GM19463 (cell line): ENCODE measurements around the gene TEX29.

Experiments
- ATAC-seq: cut with Tn5 transposase; IDR thresholded peaks from one replicate; pipeline ENCODE4 v1.9.1; 2021; ENCODE audit warnings: mild to moderate bottlenecking, moderate library complexity; ENCODE audit not compliant: unreplicated experiment

Gene TEX29

DNA sequence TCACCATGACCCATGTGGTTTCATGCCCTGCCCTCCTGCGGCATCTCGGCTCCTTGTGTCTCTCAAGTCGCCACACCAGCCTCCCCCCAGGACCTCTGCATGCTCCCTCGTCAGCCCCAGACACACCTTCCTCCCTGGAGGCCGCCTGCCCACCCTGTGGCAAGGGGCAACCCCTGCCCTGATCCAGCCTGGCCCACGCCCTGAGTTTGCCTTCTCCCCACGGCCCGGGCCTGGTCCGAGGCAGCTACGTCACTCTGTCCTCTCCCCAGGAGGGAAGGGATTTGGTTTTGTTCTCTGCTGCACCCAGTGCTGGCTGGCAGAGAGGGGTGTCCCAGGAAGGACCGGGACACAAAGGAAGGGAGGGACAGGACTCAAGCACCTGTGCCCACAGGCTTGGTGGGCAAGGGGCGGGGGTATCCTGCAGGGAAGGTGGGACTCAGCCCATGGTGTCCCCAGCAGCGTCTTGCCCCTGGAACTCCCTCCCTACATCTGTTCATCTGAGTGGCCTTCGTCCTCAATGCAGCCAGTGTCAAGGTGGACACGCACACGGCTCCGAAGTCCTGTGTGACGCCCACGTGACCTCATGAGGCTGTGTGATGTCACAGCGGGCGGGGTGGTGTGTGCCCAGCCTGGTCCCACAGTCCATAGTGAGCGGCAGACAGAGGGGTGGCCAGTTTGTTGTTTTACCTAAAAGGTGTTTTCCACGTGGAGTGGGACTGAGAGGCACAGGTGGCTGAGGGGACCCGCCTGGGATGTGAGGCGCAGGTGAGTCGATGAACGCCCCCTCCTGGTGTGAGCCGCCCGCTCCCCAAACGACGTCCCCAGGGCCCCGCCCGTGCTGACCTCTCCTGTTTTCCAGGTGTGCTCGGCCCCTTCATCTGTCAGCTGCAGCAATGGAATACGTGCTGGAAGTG lies at the start of gene TEX29:
Gene TEX29 (plus strand): TSS at position 645 of the 914 bp plus-strand sequence. CDS start 249 bp downstream, at position 894.
- no peak for ATAC-seq

DNA sequence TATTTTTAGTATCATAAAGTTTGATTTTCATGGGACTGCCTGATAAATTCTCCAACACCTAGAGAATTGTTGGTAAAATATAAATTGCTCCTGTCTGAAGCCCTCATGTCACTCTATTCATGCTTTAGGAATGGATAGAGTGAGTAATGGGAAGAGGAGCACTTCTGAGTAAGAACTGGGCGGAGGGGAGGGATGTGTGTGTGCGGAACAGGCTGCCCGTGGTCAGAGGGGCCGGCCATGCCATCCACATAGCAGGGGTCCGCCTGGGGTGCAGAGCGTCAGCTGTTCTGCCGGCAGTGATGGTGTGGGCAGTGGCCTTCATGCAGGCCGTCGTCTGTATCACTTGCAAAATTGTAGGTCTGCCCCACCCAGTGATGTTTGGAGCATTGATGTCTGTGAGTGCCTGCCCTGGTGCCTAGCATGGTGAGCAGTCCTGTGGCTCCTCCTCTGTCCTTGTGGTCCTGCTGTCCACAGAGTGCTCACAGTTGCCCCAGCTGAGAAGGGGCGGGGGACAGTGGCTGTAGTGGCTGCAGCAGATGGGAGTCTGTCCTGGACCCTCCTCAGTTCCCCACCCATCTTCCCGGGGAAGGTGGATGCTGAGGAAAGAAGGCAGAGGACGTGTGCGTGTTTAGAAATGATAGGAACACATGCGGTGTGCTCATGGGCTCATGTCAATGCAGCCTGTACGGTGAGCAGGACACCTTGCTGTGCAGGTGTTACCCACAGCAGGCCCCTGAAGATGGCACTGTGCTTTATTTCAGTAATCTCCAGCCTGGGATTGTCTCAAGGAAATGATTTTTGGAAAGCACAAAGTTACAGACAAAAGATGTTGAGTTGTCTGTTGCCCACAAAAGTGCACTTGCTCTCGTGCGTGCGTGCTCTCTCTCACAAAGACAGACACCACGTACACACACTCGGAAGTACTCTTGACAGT lies 49.4 kb upstream of the TEX29 start:
- ATAC-seq = no peak

DNA sequence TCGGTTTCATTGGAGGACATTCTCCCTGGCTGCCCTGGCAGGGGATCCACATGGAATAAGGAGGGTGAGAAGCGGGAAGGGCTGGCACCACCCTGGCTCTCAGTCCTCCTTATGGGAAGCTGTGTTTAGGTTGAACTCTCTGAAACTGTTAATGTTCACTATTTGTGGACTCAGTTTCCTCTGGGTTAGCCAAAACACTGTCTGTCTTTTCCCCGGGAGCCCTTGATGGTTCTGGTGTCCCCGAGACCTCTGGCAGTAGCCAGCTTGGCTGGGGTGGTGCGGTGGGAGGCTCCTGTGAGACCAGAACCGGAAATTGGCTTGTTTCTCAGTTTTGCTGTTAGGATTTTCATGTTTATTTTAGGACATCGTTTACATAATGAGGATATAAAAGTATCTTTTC lies 48.3 kb upstream of the TEX29 start:
- ATAC-seq = no peak

DNA sequence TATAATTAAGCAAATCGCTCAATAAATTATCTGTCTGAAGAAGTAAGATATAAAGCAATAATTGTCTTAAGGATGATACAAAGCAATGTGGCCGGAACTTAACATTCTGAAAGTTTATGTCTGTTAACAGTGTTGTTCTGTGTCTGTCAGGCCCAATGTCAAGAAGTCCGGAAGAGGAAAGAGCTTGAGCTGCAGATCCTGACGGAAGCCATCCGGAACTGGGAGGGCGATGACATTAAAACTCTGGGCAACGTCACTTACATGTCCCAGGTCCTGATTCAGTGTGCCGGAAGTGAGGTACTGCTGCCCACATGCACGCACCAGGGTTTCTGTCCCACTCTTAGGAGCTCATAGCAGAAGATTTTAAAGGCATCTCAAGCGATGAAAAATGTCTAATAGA lies 45.1 kb upstream of the TEX29 start:
- no peak for ATAC-seq

DNA sequence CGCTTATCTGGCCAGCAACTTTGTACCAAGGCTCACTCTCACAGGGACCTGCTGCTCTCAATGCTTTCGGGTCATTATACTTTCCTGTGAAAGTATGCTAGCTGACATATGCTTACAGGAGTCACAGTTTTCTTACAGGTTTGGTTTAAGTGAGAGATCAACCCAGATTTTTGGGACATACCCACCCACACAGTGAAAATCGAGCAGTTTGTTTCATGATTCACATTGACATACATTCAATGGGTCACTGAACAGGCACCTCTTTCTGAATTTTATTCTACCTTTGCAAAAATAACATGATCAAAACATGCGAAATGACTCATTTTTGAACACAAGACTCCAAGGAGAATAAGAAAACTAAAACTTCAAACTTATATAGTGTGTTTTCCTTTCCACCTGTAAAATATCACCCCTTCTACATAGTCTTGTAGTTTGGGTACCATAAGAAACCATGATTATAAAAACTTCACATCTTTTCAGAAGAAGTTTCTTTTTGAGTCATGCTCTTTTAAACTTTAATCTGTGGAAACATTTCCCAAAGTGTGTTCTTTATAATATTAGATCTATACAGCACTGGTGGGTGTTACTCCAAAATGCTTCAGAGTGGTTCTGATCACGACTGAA lies 44.3 kb upstream of the TEX29 start:
- ATAC-seq = no peak

DNA sequence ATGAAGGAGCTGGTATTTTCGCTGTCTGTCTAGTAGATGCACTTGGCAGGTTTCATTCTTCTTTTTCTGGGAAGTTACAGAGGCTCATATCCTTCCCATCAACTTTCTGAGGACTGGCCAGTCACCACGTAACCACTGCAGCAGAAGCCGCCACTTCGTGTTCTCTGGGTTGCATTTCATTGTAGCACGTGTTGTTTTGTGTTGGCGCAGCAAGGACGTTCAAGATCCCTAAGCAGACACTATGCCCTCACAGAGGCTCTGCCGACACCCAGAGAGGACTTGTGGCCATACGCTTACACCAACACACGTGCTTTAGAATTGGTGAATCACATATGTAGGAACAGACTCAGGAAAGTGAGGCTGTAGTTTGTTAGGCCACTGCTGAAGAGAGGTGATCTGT lies 42.2 kb upstream of the TEX29 start:
- no peak for ATAC-seq

DNA sequence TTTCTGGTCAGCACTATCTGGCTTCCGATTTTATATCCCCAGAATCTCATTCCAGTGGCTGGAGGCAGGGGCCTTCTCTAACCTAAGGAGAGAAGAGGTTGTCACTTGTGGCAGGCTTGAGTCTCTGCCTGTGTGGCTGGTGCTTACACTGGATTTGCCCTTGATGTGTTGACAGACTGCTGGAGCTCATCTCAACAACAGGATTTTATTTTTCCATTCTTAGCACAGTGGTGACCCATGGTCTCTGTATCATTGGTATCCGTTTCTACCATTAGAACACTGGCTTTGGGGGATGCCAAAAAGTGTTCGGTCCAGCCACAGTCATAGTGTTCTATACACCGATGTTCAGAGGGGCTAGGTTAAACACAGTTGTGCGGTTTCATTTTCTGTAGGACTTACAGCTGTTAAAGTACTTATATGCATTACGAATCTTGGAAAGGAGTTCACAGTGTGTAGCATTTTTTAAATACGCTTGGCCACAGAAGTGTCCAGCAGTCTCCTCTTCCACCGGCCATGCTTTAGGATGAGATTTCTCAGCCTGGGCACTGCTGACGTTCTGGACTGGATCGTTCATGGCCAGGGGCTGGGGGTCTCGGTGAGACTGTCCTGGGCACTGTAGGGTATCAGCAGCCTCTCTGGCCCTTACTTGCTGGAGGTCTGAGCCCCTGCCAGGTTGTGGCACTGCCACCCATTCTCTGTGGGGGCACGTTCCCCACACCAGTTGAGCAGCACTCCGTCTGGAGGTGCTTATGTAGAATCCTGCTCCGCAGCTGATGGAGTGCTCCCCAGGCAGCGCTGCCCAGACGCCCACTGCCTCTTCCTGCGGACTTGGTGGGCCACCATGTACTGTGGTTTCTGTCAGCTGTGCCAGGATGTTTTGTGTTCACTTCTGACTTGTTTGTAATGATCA lies 41.4 kb upstream of the TEX29 start:
- no peak for ATAC-seq

DNA sequence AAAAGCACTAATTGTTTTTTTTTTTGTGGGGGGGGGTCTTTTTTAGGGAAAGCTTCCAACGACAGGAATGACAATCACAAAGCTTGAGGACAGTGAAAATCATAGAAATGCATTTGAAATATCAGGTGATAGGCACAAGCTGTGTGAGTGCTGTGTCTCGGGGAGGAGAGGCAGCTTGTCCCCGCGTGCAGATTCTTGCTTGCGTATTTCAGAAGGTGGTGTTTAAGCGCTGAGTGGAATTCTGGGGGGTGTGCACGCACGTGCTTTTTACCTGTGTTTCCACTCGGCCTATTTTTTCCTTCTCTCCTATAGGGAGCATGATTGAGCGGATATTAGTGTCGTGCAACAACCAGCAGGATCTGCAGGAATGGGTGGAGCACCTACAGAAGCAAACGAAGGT lies 40.2 kb upstream of the TEX29 start:
- ATAC-seq = no peak

DNA sequence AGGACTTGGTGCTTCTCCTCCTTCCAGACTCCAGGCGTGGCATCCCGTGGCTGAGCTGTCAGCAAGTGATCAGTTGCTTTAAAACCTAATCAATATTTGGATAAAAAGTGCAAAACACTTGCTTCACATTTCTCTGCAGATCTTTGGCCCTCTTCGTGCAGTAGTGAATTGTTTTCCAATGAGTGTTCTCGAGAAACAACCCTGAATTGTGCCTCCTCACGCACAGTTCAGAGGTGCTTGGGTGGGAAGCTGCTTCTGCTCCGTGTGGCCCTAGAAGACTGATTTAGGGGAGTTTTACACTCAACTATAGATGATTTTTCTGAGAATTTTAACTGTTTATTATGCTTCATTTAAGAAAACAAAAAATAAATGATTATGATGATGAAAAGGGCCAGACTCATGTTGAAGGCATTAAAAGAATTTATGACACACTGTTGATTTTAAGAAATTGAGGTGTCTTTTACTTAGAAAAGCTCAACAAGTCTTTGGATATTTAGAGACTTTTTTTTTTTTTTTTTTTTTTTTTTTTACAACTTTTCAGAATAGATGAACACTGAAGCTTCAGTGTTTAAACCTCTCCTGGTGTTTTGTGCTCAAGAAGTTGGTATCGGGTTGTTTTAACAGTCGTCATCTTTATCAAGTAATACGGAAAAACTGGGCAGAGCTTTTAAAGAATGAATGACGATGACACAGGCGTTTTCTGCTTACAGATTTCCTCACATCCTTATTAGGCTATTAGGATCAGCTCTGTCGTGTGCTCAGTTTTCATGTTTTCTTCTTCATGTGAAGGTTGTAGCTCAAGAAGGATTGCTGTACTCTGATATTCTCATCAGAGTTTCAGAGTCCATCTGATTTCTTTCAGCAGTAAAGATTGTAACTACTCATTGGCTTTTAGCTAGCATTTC lies 39.5 kb upstream of the TEX29 start:
- ATAC-seq = no peak

DNA sequence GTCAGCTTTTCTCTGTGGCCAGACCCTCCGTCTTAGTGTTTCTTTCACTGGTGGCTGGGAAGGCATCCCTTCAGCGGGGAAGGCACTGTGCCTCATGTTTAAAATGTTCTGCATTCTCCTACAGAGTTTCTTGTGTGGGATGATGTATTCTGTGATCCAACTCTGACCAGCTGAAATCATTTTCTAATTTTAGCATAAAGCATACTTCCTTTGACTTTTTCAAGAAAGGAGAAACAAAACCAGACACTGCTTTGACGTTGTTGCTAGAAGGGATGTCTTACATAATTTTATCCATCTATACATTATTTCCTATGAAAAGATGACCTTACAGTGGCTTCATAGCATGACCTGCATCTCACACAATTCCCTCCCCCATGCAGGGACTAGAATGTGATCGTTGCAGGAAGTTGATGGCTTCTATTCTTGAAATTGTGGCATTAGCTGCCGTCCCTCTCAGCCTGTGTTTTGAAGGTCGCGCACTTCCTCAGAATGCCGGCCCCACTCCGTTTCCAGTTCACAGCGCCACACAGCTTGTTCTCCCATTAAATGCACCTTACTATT lies 38.6 kb upstream of the TEX29 start:
- ATAC-seq = no peak

DNA sequence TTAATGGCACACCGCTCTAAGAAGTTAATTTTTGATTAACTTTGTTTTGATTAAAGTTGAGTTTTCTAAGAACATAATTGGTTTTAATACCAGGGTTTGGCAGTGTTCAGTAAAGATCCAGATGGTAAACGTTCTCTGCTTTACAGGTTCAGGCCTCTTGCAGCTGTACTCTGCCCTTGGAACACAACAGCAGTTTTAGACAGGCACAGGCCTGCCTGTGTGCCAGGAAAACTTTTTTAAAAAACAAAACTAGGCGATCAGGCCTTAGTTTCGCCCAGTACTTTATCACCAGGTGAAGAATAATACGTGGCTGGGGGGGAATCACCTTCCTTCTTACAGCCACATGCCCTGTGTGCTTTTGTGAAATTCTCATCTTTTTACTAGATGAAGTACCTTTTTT lies 38.0 kb upstream of the TEX29 start:
- ATAC-seq = no peak

DNA sequence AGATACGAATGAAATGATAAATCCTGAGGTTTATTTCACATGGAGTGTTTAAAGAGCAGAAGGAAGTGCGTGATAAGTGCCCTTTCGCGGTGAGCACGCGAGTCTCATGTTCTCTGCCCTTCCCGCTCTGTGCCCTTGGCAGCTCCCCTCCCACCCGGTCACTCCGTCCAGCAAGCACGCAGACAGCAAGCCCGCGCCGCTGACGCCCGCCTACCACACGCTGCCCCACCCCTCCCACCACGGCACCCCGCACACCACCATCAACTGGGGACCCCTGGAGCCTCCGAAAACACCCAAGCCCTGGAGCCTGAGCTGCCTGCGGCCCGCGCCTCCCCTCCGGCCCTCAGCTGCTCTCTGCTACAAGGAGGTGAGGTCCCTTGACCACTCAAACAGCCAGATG lies 37.4 kb upstream of the TEX29 start:
- no peak for ATAC-seq

DNA sequence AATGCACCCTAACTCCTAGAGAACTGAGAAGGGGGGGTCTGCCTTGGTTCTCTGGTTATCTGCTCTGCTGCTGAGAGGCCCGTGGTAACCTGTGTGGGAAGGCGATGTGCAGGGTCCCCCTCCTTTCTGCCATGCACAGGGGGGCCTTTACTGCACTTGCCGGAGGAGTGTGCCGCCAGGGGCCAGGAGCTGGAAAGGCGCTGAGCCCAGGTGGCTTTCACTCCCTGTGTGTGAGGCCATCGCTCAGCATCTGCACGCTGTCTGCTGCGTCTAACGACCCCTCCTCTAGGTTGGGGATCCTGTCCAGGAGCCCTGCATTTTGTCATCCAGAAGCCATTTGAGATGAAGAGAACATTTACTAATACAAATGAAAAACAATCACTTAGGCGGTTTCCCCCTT lies 37.0 kb upstream of the TEX29 start:
- no peak for ATAC-seq

DNA sequence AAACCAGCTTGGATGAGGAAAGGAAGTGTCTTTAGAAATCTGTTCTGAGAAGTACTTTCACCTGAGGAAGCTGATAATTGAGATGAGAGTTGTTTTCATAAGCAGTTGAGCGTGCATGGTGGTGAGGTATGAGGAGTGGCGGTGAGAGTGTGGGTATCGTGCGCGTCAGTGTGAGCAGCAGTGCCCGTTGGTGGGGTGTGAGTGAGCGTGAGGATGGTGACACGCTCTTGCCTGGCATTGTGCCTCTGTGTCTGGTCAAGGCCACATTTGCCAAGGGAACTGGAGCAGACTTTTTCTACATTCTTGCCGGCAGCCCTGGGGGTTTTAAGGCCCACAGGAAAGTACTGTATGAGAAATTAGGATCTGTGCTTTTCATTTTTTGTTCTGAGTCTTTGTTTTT lies 36.5 kb upstream of the TEX29 start:
- ATAC-seq = no peak

DNA sequence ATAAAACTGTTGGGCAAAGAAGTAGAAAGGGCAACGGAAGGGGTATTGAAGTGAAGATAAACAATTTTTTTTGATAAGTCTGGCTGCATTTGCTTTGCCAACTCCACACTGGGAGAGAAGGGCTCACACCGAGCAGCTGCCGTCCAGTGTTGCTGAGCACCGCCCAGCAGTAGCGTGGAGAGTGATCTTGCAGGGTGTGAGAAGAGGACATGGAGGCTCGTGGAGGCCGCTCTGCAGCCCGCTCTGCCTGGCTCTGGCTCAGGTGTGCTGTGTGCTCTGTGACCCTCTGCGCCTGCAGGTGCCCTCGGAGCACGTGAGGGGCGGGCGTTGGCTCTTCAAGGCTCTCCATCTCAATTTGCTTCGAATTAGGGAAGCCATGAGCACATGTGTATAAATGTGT lies 35.9 kb upstream of the TEX29 start:
- no peak for ATAC-seq

DNA sequence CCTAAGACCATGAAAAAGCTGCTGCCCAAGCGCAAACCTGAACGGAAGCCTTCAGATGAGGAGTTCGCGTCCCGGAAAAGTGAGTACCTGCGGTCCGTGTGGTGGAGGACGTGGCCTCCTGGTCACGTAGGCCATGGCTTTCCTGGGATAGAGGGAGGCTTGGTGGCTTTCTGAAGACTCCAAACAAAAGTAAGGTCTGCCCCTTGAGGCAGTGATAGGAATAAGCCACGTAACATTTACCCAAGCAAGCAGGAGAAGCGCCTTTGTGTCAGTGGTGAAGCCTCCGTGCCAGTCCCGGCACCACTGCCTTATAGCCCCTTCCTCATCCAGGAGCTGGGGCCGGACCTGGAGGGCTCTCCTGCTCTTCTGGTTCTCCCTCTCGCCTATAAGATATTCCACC lies 34.3 kb upstream of the TEX29 start:
- ATAC-seq = no peak

DNA sequence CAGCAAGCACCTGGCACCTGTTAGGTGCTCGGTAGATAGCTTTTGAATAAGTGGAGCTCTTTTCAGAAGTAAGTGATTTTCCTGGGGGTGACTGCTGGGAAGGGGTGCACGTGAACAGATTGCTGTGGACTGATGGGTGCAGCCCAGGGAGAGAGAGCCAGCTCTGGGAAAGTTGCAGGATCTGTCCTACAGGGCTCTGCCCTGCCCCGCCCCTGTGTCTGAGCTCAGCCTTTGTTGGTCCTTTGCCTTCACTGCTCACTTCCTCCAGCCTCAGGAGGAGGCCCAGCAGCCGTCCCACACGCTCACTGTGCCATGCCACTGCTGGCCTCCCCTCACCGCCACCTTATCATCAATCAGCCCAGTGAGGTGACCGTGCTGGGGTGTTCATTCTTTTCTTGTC lies 33.7 kb upstream of the TEX29 start:
- no peak for ATAC-seq

DNA sequence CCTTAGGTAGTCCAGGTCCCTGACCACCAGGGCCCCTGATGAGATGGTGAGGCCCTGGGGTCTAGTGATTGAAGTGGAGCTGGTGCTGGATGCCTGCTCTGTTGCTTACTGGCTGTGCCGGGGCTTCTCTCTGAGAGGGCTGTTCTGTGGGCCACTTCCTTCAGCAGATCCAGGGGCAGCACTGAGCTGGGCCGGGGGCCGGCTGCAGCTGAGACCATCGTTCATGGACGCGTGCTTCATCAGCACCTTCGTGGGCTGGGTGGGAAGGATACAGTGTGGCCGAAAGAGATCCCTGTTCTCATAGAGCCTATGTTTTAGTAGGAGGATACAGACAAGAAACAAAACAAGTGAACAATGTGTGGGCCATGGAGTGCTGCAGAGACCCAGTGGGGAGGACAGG lies 33.2 kb upstream of the TEX29 start:
- no peak for ATAC-seq

DNA sequence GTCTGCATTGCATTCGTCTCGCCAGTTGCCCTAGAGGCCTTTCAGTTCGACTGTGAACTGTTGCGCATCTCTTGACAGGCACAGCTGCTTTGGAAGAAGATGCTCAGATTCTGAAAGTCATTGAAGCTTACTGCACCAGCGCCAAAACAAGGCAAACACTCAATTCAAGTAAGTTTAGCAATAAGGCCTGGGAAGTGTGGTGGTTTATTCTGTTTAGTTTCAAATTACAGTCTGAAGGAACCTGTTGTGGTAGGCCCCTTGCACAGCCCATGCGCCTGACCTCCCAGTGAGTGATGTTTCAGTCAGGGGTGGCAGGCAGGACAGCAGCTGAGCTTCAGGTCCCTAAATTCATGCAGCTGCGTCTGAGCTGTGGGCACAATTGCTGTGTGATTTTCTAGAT lies 32.2 kb upstream of the TEX29 start:
- no peak for ATAC-seq
